WTC11 (cell line): ENCODE data around the gene BABAM2. TPM values are rescaled to one million over a fixed set of nuclear protein-coding genes. Genes with fewer than 3 reads are reported as not detected.

ENCODE experiments used
- ATAC-seq: fragments of 200-7000 bp; cut with Tn5 transposase; 2 replicates; pipeline ENCODE4 v1.10.0; 2021; ENCODE audit warnings: mild to moderate bottlenecking, moderate library complexity
- CTCF ChIA-PET: fragments of 300-600 bp; sonication (Branson Sonifier 250); formaldehyde crosslinking; loops from one replicate; lab custom pipeline; 2021; ENCODE audit warnings: antibody characterized with exemption; lab: Charles Lee
- POLR2A ChIA-PET: fragments of 350-600 bp; sonication (Branson Sonifier 250); formaldehyde crosslinking; loops from one replicate; lab custom pipeline; 2021; ENCODE audit warnings: antibody characterized with exemption; lab: Charles Lee
- DNase-seq: peaks from one replicate; pipeline ENCODE4 v3.0.0; 2021; ENCODE audit warnings: low spot score
- H3K27ac Mint-ChIP-seq: 2 replicates; pipeline ENCODE4 v1.8.0; 2021; ENCODE audit warnings: mixed read lengths
- H3K27me3 Mint-ChIP-seq: 2 replicates; pipeline ENCODE4 v1.8.0; 2021; ENCODE audit warnings: low read depth, mild to moderate bottlenecking, moderate library complexity, mixed read lengths
- H3K36me3 Mint-ChIP-seq: 2 replicates; pipeline ENCODE4 v1.8.0; 2021; ENCODE audit warnings: mixed read lengths
- H3K4me1 Mint-ChIP-seq: 2 replicates; pipeline ENCODE4 v1.8.0; 2022; ENCODE audit warnings: mixed read lengths
- H3K4me3 Mint-ChIP-seq: 2 replicates; pipeline ENCODE4 v1.8.0; 2021; ENCODE audit warnings: mild to moderate bottlenecking, moderate library complexity, mixed read lengths
- H3K9me3 Mint-ChIP-seq: 2 replicates; pipeline ENCODE4 v1.8.0; 2021; ENCODE audit warnings: mixed read lengths
- CBFB ChIP-seq: sonication (generic); formaldehyde crosslinking; IDR thresholded peaks from 2 replicates; pipeline ENCODE4 v1.8.1; 2022; ENCODE audit warnings: mild to moderate bottlenecking, low read depth, missing genetic modification reagents
- EMX1 ChIP-seq: fragments of 250-450 bp; sonication (Bioruptor Pico); IDR thresholded peaks from 2 replicates; pipeline ENCODE4 v1.8.0; 2021; ENCODE audit warnings: mild to moderate bottlenecking
- FOXP1 ChIP-seq: sonication (generic); formaldehyde crosslinking; IDR thresholded peaks from 2 replicates; pipeline ENCODE4 v1.8.0; 2022; ENCODE audit warnings: missing genetic modification reagents, mild to moderate bottlenecking, moderate library complexity, borderline replicate concordance
- IRF2 ChIP-seq: sonication (generic); formaldehyde crosslinking; IDR thresholded peaks from 2 replicates; pipeline ENCODE4 v1.8.0; 2022; ENCODE audit warnings: low read depth, missing genetic modification reagents, borderline replicate concordance
- JAZF1 ChIP-seq: fragments of 250-450 bp; sonication (Bioruptor Pico); IDR thresholded peaks from 2 replicates; pipeline ENCODE4 v1.9.0; 2021; ENCODE audit warnings: moderate library complexity, mild to moderate bottlenecking, inconsistent platforms
- JUN ChIP-seq: sonication (generic); formaldehyde crosslinking; IDR thresholded peaks from 2 replicates; pipeline ENCODE4 v1.8.0; 2023; ENCODE audit warnings: mild to moderate bottlenecking, missing genetic modification reagents
- KAT7 ChIP-seq: sonication (generic); formaldehyde crosslinking; IDR thresholded peaks from 2 replicates; pipeline ENCODE4 v1.8.1; 2023; ENCODE audit warnings: missing genetic modification reagents, mild to moderate bottlenecking, borderline replicate concordance
- MXD4 ChIP-seq: fragments of 250-450 bp; sonication (Bioruptor Pico); IDR thresholded peaks from 2 replicates; pipeline ENCODE4 v1.8.0; 2021; ENCODE audit warnings: mild to moderate bottlenecking, moderate library complexity, borderline replicate concordance
- MYBL2 ChIP-seq: sonication (generic); formaldehyde crosslinking; IDR thresholded peaks from 2 replicates; pipeline ENCODE4 v1.8.1; 2023; ENCODE audit warnings: mild to moderate bottlenecking, moderate library complexity, missing genetic modification reagents
- NFE2L1 ChIP-seq: sonication (generic); formaldehyde crosslinking; IDR thresholded peaks from 2 replicates; pipeline ENCODE4 v1.8.1; 2023; ENCODE audit warnings: missing genetic modification reagents
- NFYB ChIP-seq: sonication (generic); formaldehyde crosslinking; conservative IDR thresholded peaks from 2 replicates; pipeline ENCODE4 v1.8.0; 2022; ENCODE audit warnings: low read depth, missing genetic modification reagents
- NR2C2 ChIP-seq: sonication (generic); formaldehyde crosslinking; IDR thresholded peaks from 2 replicates; pipeline ENCODE4 v1.8.0; 2022; ENCODE audit warnings: mild to moderate bottlenecking, missing genetic modification reagents
- NR3C1 ChIP-seq: sonication (generic); formaldehyde crosslinking; conservative IDR thresholded peaks from 2 replicates; pipeline ENCODE4 v1.8.1; 2023; ENCODE audit warnings: low read depth, mild to moderate bottlenecking, missing genetic modification reagents
- PRRX2 ChIP-seq: fragments of 250-450 bp; sonication (Bioruptor Pico); IDR thresholded peaks from 2 replicates; pipeline ENCODE4 v1.8.0; 2021; ENCODE audit warnings: mild to moderate bottlenecking
- RELA ChIP-seq: sonication (generic); formaldehyde crosslinking; IDR thresholded peaks from 2 replicates; pipeline ENCODE4 v1.8.1; 2022; ENCODE audit warnings: missing genetic modification reagents, mild to moderate bottlenecking, borderline replicate concordance
- SP1 ChIP-seq: sonication (generic); formaldehyde crosslinking; conservative IDR thresholded peaks from 2 replicates; pipeline ENCODE4 v1.8.1; 2022; ENCODE audit warnings: missing genetic modification reagents
- TEAD1 ChIP-seq: sonication (generic); formaldehyde crosslinking; IDR thresholded peaks from 2 replicates; pipeline ENCODE4 v1.8.0; 2022; ENCODE audit warnings: mild to moderate bottlenecking, missing genetic modification reagents
- ZNF138 ChIP-seq: sonication (generic); formaldehyde crosslinking; conservative IDR thresholded peaks from 2 replicates; pipeline ENCODE4 v1.8.1; 2022; ENCODE audit warnings: mild to moderate bottlenecking, moderate library complexity, missing genetic modification reagents
- ZNF416 ChIP-seq: fragments of 250-450 bp; sonication (Bioruptor Pico); IDR thresholded peaks from 2 replicates; pipeline ENCODE4 v1.9.0; 2021; ENCODE audit warnings: mild to moderate bottlenecking, inconsistent platforms
- total RNA-seq: library from RNA; stranded (reverse); gene quantifications from 3 replicates; pipeline ENCODE4 v1.2.3, GENCODE V29; 2021
- TF ChIP-seq, protein P1 (sequence below): sonication (generic); formaldehyde crosslinking; conservative IDR thresholded peaks from 2 replicates; pipeline ENCODE4 v1.8.1; 2022; ENCODE audit warnings: mild to moderate bottlenecking, missing genetic modification reagents
- TF ChIP-seq, protein P2 (sequence below): fragments of 250-450 bp; sonication (Bioruptor Pico); conservative IDR thresholded peaks from 2 replicates; pipeline ENCODE4 v1.9.0; 2021; ENCODE audit warnings: mild to moderate bottlenecking
- TF ChIP-seq, protein P3 (sequence below): sonication (generic); formaldehyde crosslinking; IDR thresholded peaks from 2 replicates; pipeline ENCODE4 v1.8.0; 2023; ENCODE audit warnings: mild to moderate bottlenecking, missing genetic modification reagents
- TF ChIP-seq, protein P4 (sequence below): sonication (generic); formaldehyde crosslinking; IDR thresholded peaks from 2 replicates; pipeline ENCODE4 v1.8.0; 2022; ENCODE audit warnings: mild to moderate bottlenecking, missing genetic modification reagents
- TF ChIP-seq, protein P5 (sequence below): fragments of 250-450 bp; sonication (Bioruptor Pico); IDR thresholded peaks from 2 replicates; pipeline ENCODE4 v1.9.0; 2021; ENCODE audit warnings: mild to moderate bottlenecking, borderline replicate concordance

The BABAM2 gene
- total RNA-seq, 1 experiment from 2014 or later: 16.5 TPM

DNA sequence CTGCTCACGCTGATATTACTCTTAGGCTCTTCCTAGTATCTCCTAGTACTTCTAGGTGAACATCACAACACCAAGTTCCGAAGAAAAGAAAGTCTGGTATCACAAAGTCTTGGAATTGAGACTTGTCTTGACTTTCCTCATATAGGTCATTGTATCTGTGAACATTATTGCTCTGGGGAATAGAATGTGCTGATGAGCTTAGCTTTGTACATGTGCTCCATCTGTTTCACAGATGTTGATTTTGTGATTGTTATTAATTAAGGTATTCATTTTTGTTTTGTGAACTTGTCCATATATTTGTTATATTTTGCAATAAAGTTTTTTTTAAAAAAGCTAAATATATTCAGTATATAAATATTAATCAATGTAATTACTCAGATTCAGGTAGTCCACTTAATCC is 111.7 kb downstream of the BABAM2 start:
- ATAC-seq: no peak
- peaks cover 15% of the 10 kb centered on the region for H3K9me3 Mint-ChIP-seq
- CTCF ChIA-PET: no interaction called here
- H3K27ac Mint-ChIP-seq: no peak overlapping the region
- no peak overlapping the region for H3K4me3 Mint-ChIP-seq
- DNase-seq: no peak
- no peaks in the 10 kb centered on the region for H3K4me1 Mint-ChIP-seq
- TF ChIP-seq ZNF138: no peak
- H3K27me3 Mint-ChIP-seq: no peaks in the 10 kb centered on the region
- POLR2A ChIA-PET: no interaction called here
- H3K36me3 Mint-ChIP-seq: peaks cover 7% of the 10 kb centered on the region; the same call in 1 of the 2 replicates

DNA sequence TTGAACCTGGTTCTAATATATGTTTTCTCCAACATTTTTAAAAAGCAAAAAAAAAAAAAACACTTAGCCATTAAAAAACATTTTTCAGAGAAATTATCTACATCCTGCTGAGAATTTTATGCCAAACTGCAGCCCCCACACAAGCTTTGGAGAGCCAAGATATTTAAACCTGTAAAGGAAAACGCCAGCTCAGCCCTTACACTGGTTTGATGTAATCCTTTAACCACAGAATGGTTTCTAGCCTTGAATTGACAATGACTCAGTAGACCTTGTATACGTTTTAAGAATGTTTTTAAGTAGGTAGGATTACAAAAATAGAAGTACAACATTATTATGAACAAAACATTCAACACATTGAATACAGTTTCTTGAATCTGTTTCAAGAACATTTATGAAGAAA is 113.6 kb downstream of the BABAM2 start:
- ChIA-PET POLR2A (interaction anchor here (0.7 kb wide), 1 partner anchor 62 kb away, joined by 4 read pairs; no protein-coding TSS in a partner anchor), CTCF (no interaction called here)
- DNase-seq (no peak), ATAC-seq (no peak)
- peaks cover 15% of the 10 kb centered on the region for H3K9me3 Mint-ChIP-seq
- no peaks in the 10 kb centered on the region for H3K4me1 Mint-ChIP-seq
- H3K4me3 Mint-ChIP-seq: no peak overlapping the region
- no peak overlapping the region for H3K27ac Mint-ChIP-seq
- TF ChIP-seq SP1 (no peak), TEAD1 (no peak), RELA (no peak), KAT7 (CRISPR knock-in tag) (no peak), EMX1 (no peak), MXD4 (CRISPR knock-in tag) (no peak), PRRX2 (CRISPR knock-in tag) (no peak)
- TF ChIP-seq, protein P1, sequence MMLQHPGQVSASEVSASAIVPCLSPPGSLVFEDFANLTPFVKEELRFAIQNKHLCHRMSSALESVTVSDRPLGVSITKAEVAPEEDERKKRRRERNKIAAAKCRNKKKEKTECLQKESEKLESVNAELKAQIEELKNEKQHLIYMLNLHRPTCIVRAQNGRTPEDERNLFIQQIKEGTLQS (CRISPR knock-in tag): no peak
- TF ChIP-seq, protein P2, sequence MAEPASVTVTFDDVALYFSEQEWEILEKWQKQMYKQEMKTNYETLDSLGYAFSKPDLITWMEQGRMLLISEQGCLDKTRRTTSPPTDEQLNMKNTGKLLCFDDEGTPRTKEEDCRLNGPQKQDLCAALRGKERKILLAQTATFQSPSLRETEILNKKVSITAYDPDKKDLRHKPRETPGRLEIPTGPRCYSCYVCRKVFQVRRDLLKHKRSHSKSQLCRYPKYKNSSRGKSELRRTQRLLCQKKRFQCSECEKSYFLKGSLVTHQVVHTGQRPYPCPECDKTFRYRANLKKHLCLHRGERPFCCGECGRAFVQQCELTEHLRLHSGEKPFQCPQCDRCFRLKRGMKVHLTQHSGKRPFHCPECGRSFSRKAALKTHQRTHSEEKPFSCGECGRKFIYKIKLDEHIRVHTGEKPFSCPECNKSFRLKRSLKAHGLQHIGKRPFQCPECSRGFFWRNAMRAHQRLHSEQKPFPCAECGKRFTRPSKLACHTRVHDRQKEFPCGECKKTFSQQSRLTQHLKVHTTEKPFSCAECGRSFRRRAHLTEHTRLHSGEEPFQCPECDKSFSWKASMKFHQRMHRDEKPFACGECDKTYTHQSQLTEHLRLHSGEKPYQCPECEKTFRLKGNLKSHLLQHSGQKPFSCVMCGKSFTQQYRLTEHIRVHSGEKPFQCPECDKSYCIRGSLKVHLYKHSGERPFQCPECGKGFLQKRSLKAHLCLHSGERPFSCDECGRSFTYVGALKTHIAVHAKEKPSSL (CRISPR knock-in tag): no peak
- TF ChIP-seq, protein P3, sequence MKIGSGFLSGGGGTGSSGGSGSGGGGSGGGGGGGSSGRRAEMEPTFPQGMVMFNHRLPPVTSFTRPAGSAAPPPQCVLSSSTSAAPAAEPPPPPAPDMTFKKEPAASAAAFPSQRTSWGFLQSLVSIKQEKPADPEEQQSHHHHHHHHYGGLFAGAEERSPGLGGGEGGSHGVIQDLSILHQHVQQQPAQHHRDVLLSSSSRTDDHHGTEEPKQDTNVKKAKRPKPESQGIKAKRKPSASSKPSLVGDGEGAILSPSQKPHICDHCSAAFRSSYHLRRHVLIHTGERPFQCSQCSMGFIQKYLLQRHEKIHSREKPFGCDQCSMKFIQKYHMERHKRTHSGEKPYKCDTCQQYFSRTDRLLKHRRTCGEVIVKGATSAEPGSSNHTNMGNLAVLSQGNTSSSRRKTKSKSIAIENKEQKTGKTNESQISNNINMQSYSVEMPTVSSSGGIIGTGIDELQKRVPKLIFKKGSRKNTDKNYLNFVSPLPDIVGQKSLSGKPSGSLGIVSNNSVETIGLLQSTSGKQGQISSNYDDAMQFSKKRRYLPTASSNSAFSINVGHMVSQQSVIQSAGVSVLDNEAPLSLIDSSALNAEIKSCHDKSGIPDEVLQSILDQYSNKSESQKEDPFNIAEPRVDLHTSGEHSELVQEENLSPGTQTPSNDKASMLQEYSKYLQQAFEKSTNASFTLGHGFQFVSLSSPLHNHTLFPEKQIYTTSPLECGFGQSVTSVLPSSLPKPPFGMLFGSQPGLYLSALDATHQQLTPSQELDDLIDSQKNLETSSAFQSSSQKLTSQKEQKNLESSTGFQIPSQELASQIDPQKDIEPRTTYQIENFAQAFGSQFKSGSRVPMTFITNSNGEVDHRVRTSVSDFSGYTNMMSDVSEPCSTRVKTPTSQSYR (CRISPR knock-in tag): no peak
- peaks cover 7% of the 10 kb centered on the region; the same call in 1 of the 2 replicates for H3K36me3 Mint-ChIP-seq
- no peaks in the 10 kb centered on the region for H3K27me3 Mint-ChIP-seq

DNA sequence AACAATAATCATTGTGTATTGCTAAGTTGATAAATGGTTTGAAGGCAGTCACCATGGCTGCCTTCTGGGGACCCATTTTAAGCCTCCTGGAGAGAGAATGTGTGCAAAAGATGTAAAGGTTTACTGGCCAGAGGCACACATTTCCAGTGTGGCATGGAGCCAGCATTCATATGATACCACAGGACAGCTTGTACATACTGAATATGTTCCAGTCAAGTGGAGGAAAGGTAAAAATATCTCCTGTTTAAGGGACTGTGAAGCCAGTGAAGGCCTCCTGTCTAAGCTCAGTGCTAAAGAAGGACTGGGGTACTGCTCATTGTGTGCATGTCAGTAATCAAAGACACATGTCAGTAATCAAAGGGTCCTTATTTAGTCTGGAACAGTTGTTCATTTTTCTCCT is 119.2 kb downstream of the BABAM2 start:
- no peak overlapping the region for H3K4me3 Mint-ChIP-seq
- no peaks in the 10 kb centered on the region for H3K4me1 Mint-ChIP-seq
- POLR2A ChIA-PET: no interaction called here
- ATAC-seq (no peak), DNase-seq (no peak)
- no peaks in the 10 kb centered on the region for H3K36me3 Mint-ChIP-seq
- H3K27me3 Mint-ChIP-seq: no peaks in the 10 kb centered on the region; the same call in 1 of the 2 replicates
- H3K9me3 Mint-ChIP-seq: no peaks in the 10 kb centered on the region
- CTCF ChIA-PET: no interaction called here
- no peak overlapping the region for H3K27ac Mint-ChIP-seq
- TF ChIP-seq JAZF1 (CRISPR knock-in tag) (no peak), NFYB (CRISPR knock-in tag) (no peak), ZNF416 (CRISPR knock-in tag) (no peak), IRF2 (CRISPR knock-in tag) (no peak), FOXP1 (no peak), NFE2L1 (CRISPR knock-in tag) (no peak), NR2C2 (CRISPR knock-in tag) (no peak), NR3C1 (CRISPR knock-in tag) (no peak), JUN (CRISPR knock-in tag) (no peak), MYBL2 (CRISPR knock-in tag) (no peak), CBFB (no peak)
- TF ChIP-seq, protein P4, sequence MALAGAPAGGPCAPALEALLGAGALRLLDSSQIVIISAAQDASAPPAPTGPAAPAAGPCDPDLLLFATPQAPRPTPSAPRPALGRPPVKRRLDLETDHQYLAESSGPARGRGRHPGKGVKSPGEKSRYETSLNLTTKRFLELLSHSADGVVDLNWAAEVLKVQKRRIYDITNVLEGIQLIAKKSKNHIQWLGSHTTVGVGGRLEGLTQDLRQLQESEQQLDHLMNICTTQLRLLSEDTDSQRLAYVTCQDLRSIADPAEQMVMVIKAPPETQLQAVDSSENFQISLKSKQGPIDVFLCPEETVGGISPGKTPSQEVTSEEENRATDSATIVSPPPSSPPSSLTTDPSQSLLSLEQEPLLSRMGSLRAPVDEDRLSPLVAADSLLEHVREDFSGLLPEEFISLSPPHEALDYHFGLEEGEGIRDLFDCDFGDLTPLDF: no peak
- TF ChIP-seq, protein P1 (CRISPR knock-in tag): no peak
- TF ChIP-seq, protein P5, sequence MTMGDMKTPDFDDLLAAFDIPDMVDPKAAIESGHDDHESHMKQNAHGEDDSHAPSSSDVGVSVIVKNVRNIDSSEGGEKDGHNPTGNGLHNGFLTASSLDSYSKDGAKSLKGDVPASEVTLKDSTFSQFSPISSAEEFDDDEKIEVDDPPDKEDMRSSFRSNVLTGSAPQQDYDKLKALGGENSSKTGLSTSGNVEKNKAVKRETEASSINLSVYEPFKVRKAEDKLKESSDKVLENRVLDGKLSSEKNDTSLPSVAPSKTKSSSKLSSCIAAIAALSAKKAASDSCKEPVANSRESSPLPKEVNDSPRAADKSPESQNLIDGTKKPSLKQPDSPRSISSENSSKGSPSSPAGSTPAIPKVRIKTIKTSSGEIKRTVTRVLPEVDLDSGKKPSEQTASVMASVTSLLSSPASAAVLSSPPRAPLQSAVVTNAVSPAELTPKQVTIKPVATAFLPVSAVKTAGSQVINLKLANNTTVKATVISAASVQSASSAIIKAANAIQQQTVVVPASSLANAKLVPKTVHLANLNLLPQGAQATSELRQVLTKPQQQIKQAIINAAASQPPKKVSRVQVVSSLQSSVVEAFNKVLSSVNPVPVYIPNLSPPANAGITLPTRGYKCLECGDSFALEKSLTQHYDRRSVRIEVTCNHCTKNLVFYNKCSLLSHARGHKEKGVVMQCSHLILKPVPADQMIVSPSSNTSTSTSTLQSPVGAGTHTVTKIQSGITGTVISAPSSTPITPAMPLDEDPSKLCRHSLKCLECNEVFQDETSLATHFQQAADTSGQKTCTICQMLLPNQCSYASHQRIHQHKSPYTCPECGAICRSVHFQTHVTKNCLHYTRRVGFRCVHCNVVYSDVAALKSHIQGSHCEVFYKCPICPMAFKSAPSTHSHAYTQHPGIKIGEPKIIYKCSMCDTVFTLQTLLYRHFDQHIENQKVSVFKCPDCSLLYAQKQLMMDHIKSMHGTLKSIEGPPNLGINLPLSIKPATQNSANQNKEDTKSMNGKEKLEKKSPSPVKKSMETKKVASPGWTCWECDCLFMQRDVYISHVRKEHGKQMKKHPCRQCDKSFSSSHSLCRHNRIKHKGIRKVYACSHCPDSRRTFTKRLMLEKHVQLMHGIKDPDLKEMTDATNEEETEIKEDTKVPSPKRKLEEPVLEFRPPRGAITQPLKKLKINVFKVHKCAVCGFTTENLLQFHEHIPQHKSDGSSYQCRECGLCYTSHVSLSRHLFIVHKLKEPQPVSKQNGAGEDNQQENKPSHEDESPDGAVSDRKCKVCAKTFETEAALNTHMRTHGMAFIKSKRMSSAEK (CRISPR knock-in tag): no peak
